Measurements from ENCODE around the gene ATP2A3. TPM values are rescaled to one million over a fixed set of nuclear protein-coding genes. Genes with fewer than 3 reads are reported as not detected.

Gene ATP2A3
- total RNA-seq, 1 donor from 2014 or later, result 1.7 TPM

- H3K9me3 Mint-ChIP-seq (ENCODE audit: low read depth), result no peaks in the 10 kb centered on the region
- H3K27me3 Mint-ChIP-seq (ENCODE audit: low read depth), result peaks cover 28% of the 10 kb centered on the region
- H3K4me1 Mint-ChIP-seq (ENCODE audit: low read depth), result peaks cover 23% of the 10 kb centered on the region
- no peak for TF ChIP-seq CTCF (IDR thresholded peaks at IDR 0.05)
- H3K36me3 Mint-ChIP-seq (ENCODE audit: low read depth), result no peaks in the 10 kb centered on the region
- H3K27ac Mint-ChIP-seq (ENCODE audit: unreplicated experiment), result no peak overlapping the region
- H3K4me3 Mint-ChIP-seq (ENCODE audit: unreplicated experiment), result no peak overlapping the region
- DNase-seq (ENCODE audit: low spot score), result no peak
Measured at GRCh38 chr17:3966720-3967363, 2.6 kb upstream of the ATP2A3 start.

- no peaks in the 10 kb centered on the region for H3K36me3 Mint-ChIP-seq (ENCODE audit: low read depth)
- H3K4me3 Mint-ChIP-seq (ENCODE audit: unreplicated experiment), result peak overlapping the region; percentile 25
- H3K9me3 Mint-ChIP-seq (ENCODE audit: low read depth), result no peaks in the 10 kb centered on the region
- H3K27ac Mint-ChIP-seq (ENCODE audit: unreplicated experiment), result no peak overlapping the region
- DNase-seq (ENCODE audit: low spot score), result no peak
- no peak for TF ChIP-seq CTCF (IDR thresholded peaks at IDR 0.05)
- peaks cover 27% of the 10 kb centered on the region for H3K4me1 Mint-ChIP-seq (ENCODE audit: low read depth)
- H3K27me3 Mint-ChIP-seq (ENCODE audit: low read depth), result peaks cover 26% of the 10 kb centered on the region
Measured at GRCh38 chr17:3965118-3965800, 1.0 kb upstream of the ATP2A3 start.

DNA sequence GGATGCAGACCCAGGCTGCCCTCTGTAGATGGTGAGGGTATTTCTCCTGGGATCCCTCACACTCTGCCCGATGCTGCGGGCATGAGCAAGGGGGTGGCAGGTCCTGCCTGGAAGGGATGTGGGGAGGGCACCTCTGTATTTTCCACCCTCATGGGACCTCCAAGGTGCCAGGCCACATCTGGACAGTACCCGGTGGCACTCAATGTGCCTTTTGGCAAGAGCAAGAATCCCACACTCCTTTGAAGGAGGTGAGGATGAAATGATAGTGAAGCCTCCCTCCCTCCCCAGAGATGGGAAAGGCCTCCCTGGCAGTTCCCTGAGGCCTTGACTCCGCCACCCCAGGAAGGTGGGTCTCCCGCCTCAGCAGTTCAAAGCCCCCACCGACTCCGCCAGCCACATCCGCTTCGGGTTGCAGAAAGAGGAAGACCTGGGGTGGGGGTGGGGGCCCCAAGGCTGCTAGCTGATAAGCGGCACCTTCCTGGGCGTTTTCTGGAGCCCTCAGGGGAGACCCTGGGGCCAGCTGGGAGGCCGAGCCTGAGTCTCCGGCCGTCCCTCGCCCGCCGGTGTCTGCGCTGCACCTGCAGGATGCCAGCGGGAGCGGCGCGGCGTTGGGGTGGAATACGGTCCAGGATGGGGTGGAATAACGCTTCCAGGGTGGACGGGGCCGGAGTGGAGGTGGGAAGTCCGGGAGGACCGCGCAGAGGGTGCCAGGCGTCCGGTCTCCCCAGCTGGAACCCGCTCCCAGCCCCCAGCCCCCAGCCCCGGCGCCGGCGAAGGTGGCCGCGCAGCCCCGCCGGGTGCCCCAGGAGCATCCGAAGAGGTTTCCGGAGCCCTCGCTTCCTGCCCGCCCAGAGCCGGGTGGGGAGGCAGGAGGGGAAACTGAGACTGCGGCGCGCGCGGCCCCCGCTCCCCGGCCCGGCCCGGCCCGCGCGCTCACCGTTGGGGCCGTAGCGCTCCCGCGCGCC, 718 bp downstream of the ATP2A3 start:
- no peaks in the 10 kb centered on the region for H3K36me3 Mint-ChIP-seq (ENCODE audit: low read depth)
- H3K27ac Mint-ChIP-seq (ENCODE audit: unreplicated experiment), result no peak overlapping the region
- TF ChIP-seq CTCF (IDR thresholded peaks at IDR 0.05), result no peak
- no peaks in the 10 kb centered on the region for H3K9me3 Mint-ChIP-seq (ENCODE audit: low read depth)
- H3K4me3 Mint-ChIP-seq (ENCODE audit: unreplicated experiment), result peak overlapping the region; percentile 47
- H3K27me3 Mint-ChIP-seq (ENCODE audit: low read depth), result peaks cover 23% of the 10 kb centered on the region
- DNase-seq (ENCODE audit: low spot score), result no peak
- peaks cover 33% of the 10 kb centered on the region for H3K4me1 Mint-ChIP-seq (ENCODE audit: low read depth)

GRCh38 chr17:3962965-3963236, 1.3 kb downstream of the ATP2A3 start:
- peaks cover 23% of the 10 kb centered on the region for H3K27me3 Mint-ChIP-seq (ENCODE audit: low read depth)
- TF ChIP-seq CTCF (IDR thresholded peaks at IDR 0.05), result no peak

More at GRCh38 chr17:3962965-3963236, 1.3 kb downstream of the ATP2A3 start:
- Mint-ChIP-seq H3K4me1 (ENCODE audit: low read depth) (peaks cover 33% of the 10 kb centered on the region), H3K36me3 (ENCODE audit: low read depth) (no peaks in the 10 kb centered on the region), H3K4me3 (ENCODE audit: unreplicated experiment) (peak overlapping the region; percentile 47), H3K9me3 (ENCODE audit: low read depth) (no peaks in the 10 kb centered on the region), H3K27ac (ENCODE audit: unreplicated experiment) (peak overlapping the region; percentile 23)
- no peak for DNase-seq (ENCODE audit: low spot score)
